MCF 10A (cell line): ENCODE results near the gene FRZB. TPM values are rescaled to one million over a fixed set of nuclear protein-coding genes. Genes with fewer than 3 reads are reported as not detected.

Experiments used
- BruUV-seq: library from RNA; stranded (reverse); fragments of 400-500 nt; replicated peaks from 2 replicates; lab custom pipeline; 2021; lab: Mats Ljungman, UMichigan
- CTCF ChIA-PET: fragments of 300-600 bp; sonication (Branson Sonifier 250); formaldehyde crosslinking; extraction: SDS; loops from one replicate; lab custom pipeline; 2021; ENCODE audit warnings: antibody characterized with exemption, inconsistent platforms; lab: Yijun Ruan, JAX
- POLR2A ChIA-PET: fragments of 300-600, 350-650 bp; sonication (Branson Sonifier 250); formaldehyde crosslinking; extraction: SDS; loops from one replicate; lab custom pipeline; 2020; ENCODE audit warnings: antibody characterized with exemption, inconsistent platforms; lab: Yijun Ruan, JAX
- DNase-seq: peaks from one replicate; pipeline ENCODE4 v3.0.0-alpha.2; 2018; ENCODE audit not compliant: unreplicated experiment
- H3K27ac Mint-ChIP-seq: one replicate; pipeline ENCODE4 v1.8.0; 2022; ENCODE audit warnings: mild to moderate bottlenecking, low read depth, mixed read lengths; ENCODE audit not compliant: unreplicated experiment
- H3K27me3 Mint-ChIP-seq: one replicate; pipeline ENCODE4 v1.8.0; 2022; ENCODE audit warnings: mixed read lengths; ENCODE audit not compliant: insufficient read depth, unreplicated experiment
- H3K36me3 Mint-ChIP-seq: one replicate; pipeline ENCODE4 v1.8.0; 2022; ENCODE audit warnings: mild to moderate bottlenecking, moderate library complexity, mixed read lengths; ENCODE audit not compliant: insufficient read depth, unreplicated experiment
- H3K4me1 Mint-ChIP-seq: one replicate; pipeline ENCODE4 v1.8.0; 2022; ENCODE audit warnings: mixed read lengths; ENCODE audit not compliant: insufficient read depth, unreplicated experiment
- H3K4me3 Mint-ChIP-seq: one replicate; pipeline ENCODE4 v1.8.0; 2022; ENCODE audit warnings: mild to moderate bottlenecking, moderate library complexity, mixed read lengths; ENCODE audit not compliant: unreplicated experiment
- H3K9me3 Mint-ChIP-seq: one replicate; pipeline ENCODE4 v1.8.0; 2022; ENCODE audit warnings: mixed read lengths; ENCODE audit not compliant: unreplicated experiment
- CTCF ChIP-seq: fragments of 200-600 bp; IDR thresholded peaks from one replicate; pipeline ENCODE4 v1.8.0; 2022; ENCODE audit warnings: antibody characterized with exemption, mild to moderate bottlenecking; ENCODE audit not compliant: unreplicated experiment
- intact Hi-C: fragments of 100-400 bp; cut with micrococcal nuclease; formaldehyde crosslinking; loops from 2 replicates; pipeline ENCODE4 v1.14.1; 2022
- total RNA-seq: library from RNA; stranded (reverse); gene quantifications from 2 replicates; pipeline ENCODE4 v1.2.3, GENCODE V29; 2022

Gene FRZB
- total RNA-seq, 1 experiment from 2014 or later: 0.09 TPM

- no peak for TF ChIP-seq CTCF
- POLR2A ChIA-PET: no interaction called here
- Mint-ChIP-seq H3K27ac (no peak overlapping the region), H3K27me3 (no peaks in the 10 kb centered on the region), H3K4me1 (peaks cover 6% of the 10 kb centered on the region), H3K36me3 (no peaks in the 10 kb centered on the region), H3K4me3 (no peak overlapping the region), H3K9me3 (no peaks in the 10 kb centered on the region)
- CTCF ChIA-PET: no interaction called here
- intact Hi-C loops: no loop called here
- no peak for DNase-seq
- BruUV-seq: no TSS peak
Observed at GRCh38 chr2:182858671-182859070, 7.8 kb downstream of the FRZB start.

DNA sequence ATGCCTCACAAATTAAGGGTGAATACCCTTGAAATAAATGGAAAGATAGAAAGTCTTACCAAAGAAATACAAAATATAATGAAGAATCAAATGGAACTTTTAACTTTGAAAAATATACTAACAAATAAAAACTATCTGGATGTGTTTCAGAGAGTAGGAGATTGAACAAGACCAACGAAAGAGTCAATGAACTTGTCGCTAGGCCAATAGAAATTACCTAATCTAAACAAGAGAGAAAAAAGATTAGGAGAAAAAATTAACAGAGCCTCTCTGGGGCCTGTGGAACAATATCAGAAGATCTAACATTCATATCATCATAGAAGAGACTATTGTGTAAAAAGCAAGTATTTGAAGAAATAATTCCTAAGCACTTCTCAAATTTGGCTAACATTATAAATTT lies 11.1 kb downstream of the FRZB start:
- no peak overlapping the region for H3K4me3 Mint-ChIP-seq
- H3K36me3 Mint-ChIP-seq: no peaks in the 10 kb centered on the region
- no peaks in the 10 kb centered on the region for H3K4me1 Mint-ChIP-seq
- no peak for DNase-seq
- TF ChIP-seq CTCF: no peak
- CTCF ChIA-PET: interaction anchor here (0.7 kb wide), 1 partner anchor 31 kb away, joined by 3 read pairs; no protein-coding TSS in a partner anchor
- H3K27ac Mint-ChIP-seq: no peak overlapping the region
- POLR2A ChIA-PET: no interaction called here
- no TSS peak for BruUV-seq
- no peaks in the 10 kb centered on the region for H3K27me3 Mint-ChIP-seq
- intact Hi-C loops: no loop called here
- H3K9me3 Mint-ChIP-seq: no peaks in the 10 kb centered on the region

GRCh38 chr2:182854375-182855105 lies 11.9 kb downstream of the FRZB start:
- no peak overlapping the region for H3K4me3 Mint-ChIP-seq
- H3K4me1 Mint-ChIP-seq: no peaks in the 10 kb centered on the region
- H3K36me3 Mint-ChIP-seq: no peaks in the 10 kb centered on the region
- no peak for DNase-seq
- BruUV-seq: no TSS peak
- ChIA-PET POLR2A (no interaction called here), CTCF (interaction anchor here (0.7 kb wide), 1 partner anchor 30 kb away, joined by 3 read pairs; no protein-coding TSS in a partner anchor)
- intact Hi-C loops: no loop called here
- no peak for TF ChIP-seq CTCF
- H3K27ac Mint-ChIP-seq: no peak overlapping the region
- no peaks in the 10 kb centered on the region for H3K9me3 Mint-ChIP-seq
- H3K27me3 Mint-ChIP-seq: no peaks in the 10 kb centered on the region

DNA sequence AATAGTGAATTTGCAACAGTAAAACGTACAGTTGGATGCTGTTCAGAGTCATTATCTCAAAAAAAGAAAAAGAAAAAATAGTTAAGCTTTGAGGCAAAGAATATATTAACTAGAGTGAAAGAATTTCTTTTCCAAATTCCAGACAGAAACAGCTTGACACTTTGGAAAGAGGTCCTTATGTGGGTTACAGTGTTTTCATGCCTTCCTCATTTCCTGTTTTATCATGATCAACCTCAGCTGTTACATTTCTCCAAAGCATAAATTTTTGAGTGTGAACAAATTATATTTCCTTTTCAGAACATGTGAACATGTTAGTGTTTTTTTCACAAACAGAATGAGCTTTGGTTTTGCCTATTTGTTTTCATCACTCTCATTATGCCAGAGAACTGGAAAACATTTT lies 13.6 kb downstream of the FRZB start:
- Mint-ChIP-seq H3K9me3 (no peaks in the 10 kb centered on the region), H3K36me3 (no peaks in the 10 kb centered on the region), H3K4me3 (no peak overlapping the region), H3K27ac (no peak overlapping the region), H3K4me1 (no peaks in the 10 kb centered on the region), H3K27me3 (no peaks in the 10 kb centered on the region)
- ChIA-PET POLR2A (no interaction called here), CTCF (no interaction called here)
- intact Hi-C loops: no loop called here
- DNase-seq: no peak
- no peak for TF ChIP-seq CTCF
- no TSS peak for BruUV-seq
